GM18867 (cell line): ENCODE measurements around the gene HDGF.

Experiments
- ATAC-seq: cut with Tn5 transposase; IDR thresholded peaks from one replicate; pipeline ENCODE4 v1.9.1; 2021; ENCODE audit warnings: mild to moderate bottlenecking, moderate library complexity; ENCODE audit not compliant: unreplicated experiment

Gene HDGF

DNA sequence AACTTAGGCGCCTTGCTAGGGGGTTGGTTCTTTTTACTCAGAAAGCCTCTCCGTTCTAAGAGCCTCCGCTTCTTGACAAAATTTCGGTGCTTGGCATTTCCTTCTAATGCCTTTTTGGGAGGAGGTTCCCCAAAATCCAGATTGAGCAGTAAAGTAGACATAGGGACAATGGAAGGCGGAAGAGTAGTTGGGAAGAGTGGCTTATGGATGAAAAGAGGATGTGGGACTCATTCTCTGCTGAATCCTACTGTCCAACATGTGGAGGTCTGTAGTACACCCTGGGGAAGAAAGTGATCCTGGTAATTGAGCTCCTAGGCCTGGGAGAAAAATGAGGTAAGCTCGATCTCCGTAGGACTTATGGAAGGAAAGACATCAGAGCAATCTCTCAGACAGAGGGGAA lies 24.0 kb downstream of the HDGF start:
- ATAC-seq = no peak

DNA sequence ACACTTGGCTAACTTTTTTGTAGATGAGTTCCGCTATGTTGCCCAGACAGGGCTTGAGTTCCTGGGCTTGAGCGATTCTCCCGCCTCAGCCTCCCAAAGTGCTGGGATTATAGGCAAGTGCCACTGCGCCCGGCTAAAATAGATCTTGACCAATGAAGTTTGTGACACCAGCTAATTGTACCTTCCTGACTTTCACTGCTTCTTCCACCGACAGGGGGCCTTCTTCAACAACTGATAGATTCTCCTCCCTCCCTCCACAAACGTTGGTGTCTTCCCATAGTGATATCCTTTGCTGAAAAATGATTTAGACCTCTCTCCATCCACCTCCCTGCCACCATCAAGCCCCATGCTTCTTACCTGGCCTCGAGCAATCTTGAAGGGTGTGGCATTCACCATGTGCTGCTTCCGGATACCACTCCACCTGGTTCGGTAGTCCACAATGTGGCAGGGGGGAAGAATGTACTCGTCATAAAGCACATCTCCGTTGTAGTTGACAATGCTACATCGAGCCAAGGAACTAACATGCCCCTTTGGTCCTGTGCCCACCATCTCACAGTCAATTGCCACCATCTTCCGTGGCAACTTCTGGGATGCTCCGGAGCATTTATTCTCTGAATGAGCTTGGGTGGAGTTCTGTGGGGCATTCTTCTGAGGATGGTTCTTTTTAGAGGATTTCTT lies 24.8 kb downstream of the HDGF start:
- ATAC-seq = no peak

GRCh38 chr1:156725683-156726280 lies 25.7 kb downstream of the HDGF start:
- peak; percentile 36 for ATAC-seq

GRCh38 chr1:156721535-156721934 lies 29.9 kb downstream of the HDGF start:
- ATAC-seq = no peak

GRCh38 chr1:156721131-156721530 lies 30.3 kb downstream of the HDGF start:
- no peak for ATAC-seq

GRCh38 chr1:156717351-156717750 lies 34.1 kb downstream of the HDGF start:
- no peak for ATAC-seq

- ATAC-seq = no peak
Measured at GRCh38 chr1:156714830-156715229, 36.6 kb downstream of the HDGF start.

GRCh38 chr1:156712626-156713025 lies 38.8 kb downstream of the HDGF start:
- no peak for ATAC-seq

- no peak for ATAC-seq
Measured at GRCh38 chr1:156711011-156711817, 40.3 kb downstream of the HDGF start.

DNA sequence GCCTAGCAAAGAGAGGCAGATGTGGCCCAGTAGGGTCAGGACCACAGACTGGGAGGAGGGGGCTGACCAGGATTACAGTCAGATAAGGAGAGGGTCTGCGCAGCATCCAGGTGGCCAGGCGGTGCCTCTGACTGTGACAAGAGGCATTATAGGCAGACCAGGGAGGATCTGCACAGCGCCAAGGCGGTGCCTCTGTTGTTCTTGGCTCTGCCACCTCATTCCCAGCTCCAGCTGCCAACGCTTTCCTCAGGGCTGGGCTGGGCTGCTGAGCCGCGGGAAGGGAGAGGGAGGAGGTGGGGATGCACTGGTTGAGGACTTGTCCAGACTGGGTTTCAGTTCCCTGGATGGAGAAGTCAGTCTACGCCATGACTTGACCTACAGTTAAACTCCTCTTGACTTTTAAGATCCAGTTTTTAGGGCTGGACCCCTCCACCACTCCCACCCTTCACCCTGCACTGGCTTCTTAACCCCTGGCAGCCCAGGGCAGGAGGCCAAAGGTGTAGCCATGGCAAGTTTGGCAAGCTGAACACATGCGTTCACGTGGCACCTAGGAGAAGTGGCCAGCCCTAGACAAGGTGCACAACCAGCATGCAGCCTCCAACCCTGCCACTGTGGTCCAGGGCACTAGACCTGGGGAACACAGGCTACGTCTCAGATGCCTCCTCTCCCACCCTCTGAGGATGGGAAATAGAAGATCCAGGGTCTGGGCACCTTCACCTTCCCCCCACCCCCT lies 41.6 kb downstream of the HDGF start:
- ATAC-seq = no peak

DNA sequence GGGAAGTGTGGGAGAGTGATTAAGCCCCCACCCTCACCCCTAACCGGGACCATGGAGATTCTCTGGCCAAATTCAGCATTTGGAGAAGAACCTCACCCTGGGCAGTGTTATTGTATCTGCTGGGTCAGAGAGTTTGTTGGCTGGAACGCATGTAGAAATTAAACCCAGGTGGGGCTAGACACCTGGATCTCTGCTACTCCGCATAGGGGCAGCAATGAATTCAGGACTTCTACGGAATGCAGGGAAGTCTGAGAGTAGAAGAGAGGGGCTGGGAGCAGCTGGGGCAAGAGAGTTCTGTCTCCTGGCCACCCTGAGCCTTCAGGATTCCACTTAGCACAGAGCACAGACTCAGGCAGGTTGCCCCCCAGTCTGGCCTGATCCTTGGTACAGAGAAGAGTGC lies 42.4 kb downstream of the HDGF start:
- no peak for ATAC-seq

DNA sequence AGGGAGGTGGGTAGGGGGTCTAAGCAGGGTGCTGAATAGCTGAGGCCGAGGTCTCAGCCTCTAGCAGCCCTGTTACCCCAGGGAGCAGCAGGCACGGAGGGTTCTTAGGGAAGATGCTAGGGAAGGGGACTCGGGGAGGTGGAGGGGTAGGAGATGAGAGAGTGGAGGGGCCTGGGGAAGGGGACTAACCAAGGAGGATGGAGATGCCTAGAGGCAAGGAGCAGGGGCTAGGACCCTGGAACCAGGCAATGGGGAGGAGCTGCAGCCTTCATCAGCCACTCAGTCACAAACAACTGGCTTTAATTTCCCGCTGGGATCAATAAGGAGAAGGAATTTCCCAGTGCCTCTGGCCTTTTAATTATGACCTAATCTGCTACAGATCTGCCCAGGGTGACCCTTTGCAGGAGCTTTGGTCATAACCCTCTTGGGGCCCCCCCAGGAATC lies 43.2 kb downstream of the HDGF start:
- no peak for ATAC-seq

DNA sequence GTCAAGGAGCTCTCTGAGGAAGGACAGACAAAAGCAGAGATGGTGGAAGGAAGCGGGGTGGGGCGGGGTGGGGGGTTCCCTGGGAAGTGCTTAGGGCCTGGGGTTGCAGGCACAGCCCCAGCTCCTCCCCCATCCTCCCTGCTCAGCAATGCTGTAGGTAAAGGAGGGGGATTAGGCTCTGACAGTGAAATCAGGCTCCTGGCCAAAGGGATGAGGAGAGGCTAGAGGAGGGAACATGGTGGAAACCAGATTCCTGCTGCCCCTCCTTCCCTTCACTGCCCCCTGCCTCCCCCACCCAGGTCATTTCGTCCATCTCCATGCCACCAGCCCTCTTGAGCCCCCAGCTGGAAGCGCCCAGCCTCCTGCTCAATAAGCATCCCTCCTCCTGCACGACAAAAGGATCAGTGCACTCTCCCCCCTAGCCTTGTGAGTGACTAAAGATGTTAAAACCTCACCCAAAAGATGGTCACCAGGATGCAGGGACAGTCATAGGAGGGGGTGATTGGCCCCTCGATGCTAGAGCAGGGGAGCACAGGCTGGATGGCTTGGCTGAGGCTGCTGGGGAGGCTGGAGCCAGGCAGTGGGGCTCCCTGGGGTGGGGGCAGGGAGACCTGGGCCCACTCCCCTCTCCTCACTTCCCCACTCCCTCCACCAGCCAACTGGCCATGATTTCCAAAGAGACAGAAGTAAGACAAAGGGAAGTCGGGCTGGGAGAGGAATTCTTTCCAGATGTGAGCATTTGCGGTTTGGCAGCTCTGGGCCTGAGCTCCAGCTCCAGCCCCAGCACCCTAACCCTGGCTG lies 43.9 kb downstream of the HDGF start:
- no peak for ATAC-seq

- ATAC-seq = no peak
Measured at GRCh38 chr1:156706657-156707416, 44.6 kb downstream of the HDGF start.

- no peak for ATAC-seq
Measured at GRCh38 chr1:156705918-156706656, 45.4 kb downstream of the HDGF start.

DNA sequence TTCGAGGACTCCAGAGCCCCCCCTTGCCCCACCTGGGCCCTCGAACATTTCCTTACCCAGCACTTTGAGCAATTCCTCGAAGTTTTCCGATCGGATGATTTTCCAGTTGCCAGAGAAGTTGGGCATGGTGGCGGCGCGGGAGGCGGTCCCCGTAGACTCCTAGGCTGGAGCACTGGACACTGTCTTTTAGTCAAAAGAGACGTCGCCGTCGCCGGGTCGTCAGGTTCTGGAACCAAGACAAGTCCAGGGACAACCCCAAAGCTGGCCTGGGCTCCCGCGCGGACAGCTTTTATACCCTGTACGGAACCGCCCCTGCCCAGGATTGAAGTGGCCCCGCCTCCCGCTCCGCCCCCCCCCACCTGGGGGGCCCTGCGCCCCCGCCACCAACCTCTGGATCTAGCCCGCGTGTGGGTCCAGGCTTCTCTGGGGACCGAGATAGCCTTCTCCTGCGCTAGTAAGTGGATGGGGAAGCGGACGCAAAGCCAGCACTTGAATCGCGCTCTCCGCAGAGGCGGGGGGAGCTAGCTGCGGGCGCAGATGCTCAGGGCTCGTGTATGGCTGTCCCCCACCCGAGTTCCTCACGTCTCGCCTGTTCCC lies 46.1 kb downstream of the HDGF start, which contains the start of gene CRABP2:
Gene CRABP2 (minus strand): TSS at position 263 of the 597 bp plus-strand sequence. CDS start 137 bp downstream, at position 126.
- ATAC-seq = no peak

GRCh38 chr1:156704930-156705320 lies 46.5 kb downstream of the HDGF start:
- no peak for ATAC-seq

- no peak for ATAC-seq
Measured at GRCh38 chr1:156704166-156704711, 47.2 kb downstream of the HDGF start.
